ENCODE data around the gene TBC1D32. TPM values are rescaled to one million over a fixed set of nuclear protein-coding genes. Genes with fewer than 3 reads are reported as not detected.

TBC1D32 gene
- total RNA-seq, 1 donor from 2014 or later, result 8.1 TPM

GRCh38 chr6:121040831-121041230 is 293.4 kb downstream of the TBC1D32 start:
- no peak for DNase-seq
- Mint-ChIP-seq H3K27me3 (no peaks in the 10 kb centered on the region), H3K9me3 (no peaks in the 10 kb centered on the region), H3K4me1 (no peaks in the 10 kb centered on the region), H3K4me3 (no peak overlapping the region), H3K36me3 (ENCODE audit: low read depth) (no peaks in the 10 kb centered on the region), H3K27ac (no peak overlapping the region)
- intact Hi-C loops (cut with micrococcal nuclease), result no loop called here

GRCh38 chr6:121033091-121033490 is 301.2 kb downstream of the TBC1D32 start:
- Mint-ChIP-seq H3K4me1 (no peaks in the 10 kb centered on the region), H3K9me3 (no peaks in the 10 kb centered on the region), H3K4me3 (no peak overlapping the region), H3K36me3 (ENCODE audit: low read depth) (no peaks in the 10 kb centered on the region), H3K27me3 (no peaks in the 10 kb centered on the region), H3K27ac (no peak overlapping the region)
- no peak for DNase-seq
- intact Hi-C loops (cut with micrococcal nuclease), result no loop called here

DNA sequence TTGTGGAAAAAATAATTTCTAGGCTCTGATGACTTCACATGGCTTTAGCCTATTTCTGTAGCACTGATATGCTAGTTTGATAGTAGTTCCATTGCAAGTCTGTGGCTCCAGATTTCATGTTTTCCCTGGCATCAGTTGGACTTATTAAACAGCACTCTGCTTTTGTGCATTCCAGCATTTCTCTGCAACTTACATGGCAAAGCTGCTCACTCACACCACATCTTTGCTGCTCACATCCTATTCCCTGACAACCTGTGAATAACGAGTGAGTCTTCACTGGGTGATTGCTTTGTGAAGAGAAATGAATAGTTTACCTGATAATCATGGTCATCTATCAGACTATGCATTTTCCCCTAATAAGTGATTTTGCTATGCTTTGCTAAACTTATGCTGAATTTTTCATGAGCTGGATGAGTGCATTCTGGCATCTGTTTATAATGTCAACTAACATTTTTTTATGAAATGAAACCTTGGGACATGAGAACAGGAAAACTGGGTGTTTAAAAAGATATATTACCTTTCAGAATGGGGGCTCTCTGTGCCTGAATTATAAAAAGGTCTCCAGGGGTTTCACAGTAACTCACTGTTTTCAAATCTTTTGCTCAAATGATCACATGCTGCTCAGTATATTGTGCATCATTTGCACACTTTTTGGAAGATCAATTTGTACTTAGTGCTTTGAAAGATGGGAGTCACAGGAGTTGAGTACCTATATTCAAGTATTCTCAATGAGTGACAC is 301.8 kb downstream of the TBC1D32 start:
- H3K4me3 Mint-ChIP-seq, result no peak overlapping the region
- H3K4me1 Mint-ChIP-seq, result no peaks in the 10 kb centered on the region
- intact Hi-C loops (cut with micrococcal nuclease), result no loop called here
- H3K27ac Mint-ChIP-seq, result no peak overlapping the region
- no peaks in the 10 kb centered on the region for H3K9me3 Mint-ChIP-seq
- DNase-seq, result no peak
- H3K27me3 Mint-ChIP-seq, result no peaks in the 10 kb centered on the region
- H3K36me3 Mint-ChIP-seq (ENCODE audit: low read depth), result no peaks in the 10 kb centered on the region

Other genes with a start within 250 kb of the TBC1D32 start
- not detected in 2 replicates for gene GJA1, start 101.2 kb upstream of the TBC1D32 start, total RNA-seq

Data from activated CD4-positive, alpha-beta T cell treated with anti-CD3 and anti-CD28 coated beads, Interleukin-2, amount 10 ng/mL, durations not matched to agents 24 days and 14 days (primary cell).